HepG2 (cell line): Measurements from ENCODE around the gene RDH12. TPM values are rescaled to one million over a fixed set of nuclear protein-coding genes. Genes with fewer than 3 reads are reported as not detected.

Experiments
- ARNTL ChIP-seq: sonication (generic); formaldehyde crosslinking; IDR thresholded peaks from 2 replicates; pipeline ENCODE4 v1.4.0; 2020; ENCODE audit warnings: mild to moderate bottlenecking, missing genetic modification reagents
- ATF7 ChIP-seq, 2 experiments: fragments of 450-650 bp in 1 of 2; sonication (generic) in 1 of 2; formaldehyde crosslinking in 1 of 2; IDR thresholded peaks; 2 replicates each; pipeline versions ENCODE4 v1.4.0 to v1.6.1; 2016 to 2020; ENCODE audit warnings: antibody characterized with exemption in 1 of 2, mild to moderate bottlenecking in 1 of 2, missing genetic modification reagents in 1 of 2
- CEBPG ChIP-seq: IDR thresholded peaks from 2 replicates; pipeline ENCODE4 v1.6.1; 2016
- CHCHD3 ChIP-seq: sonication (generic); formaldehyde crosslinking; IDR thresholded peaks from 2 replicates; pipeline ENCODE4 v1.8.0; 2022; ENCODE audit warnings: mild to moderate bottlenecking, missing genetic modification reagents, moderate library complexity
- HNRNPLL ChIP-seq: fragments of 200-400 bp; formaldehyde crosslinking; IDR thresholded peaks from 2 replicates; pipeline ENCODE4 v1.6.1; 2017; ENCODE audit warnings: mild to moderate bottlenecking, low read depth, low read length; ENCODE audit not compliant: poor library complexity, severe bottlenecking
- HOXA5 ChIP-seq: sonication (generic); formaldehyde crosslinking; IDR thresholded peaks from 2 replicates; pipeline ENCODE4 v1.4.0; 2020; ENCODE audit warnings: missing genetic modification reagents
- KAT2B ChIP-seq: fragments of 150-350 bp; IDR thresholded peaks from 2 replicates; pipeline ENCODE4 v1.6.1; 2014; ENCODE audit warnings: low read depth, low read length, borderline replicate concordance
- MED1 ChIP-seq: sonication (generic); formaldehyde crosslinking; IDR thresholded peaks from 2 replicates; pipeline ENCODE4 v1.4.0; 2020; ENCODE audit warnings: missing genetic modification reagents
- MXI1 ChIP-seq: IDR thresholded peaks from 3 replicates; pipeline ENCODE4 v1.6.1; 2012; ENCODE audit warnings: low read depth, low read length, inconsistent platforms, borderline replicate concordance
- NCOA1 ChIP-seq: sonication (generic); formaldehyde crosslinking; IDR thresholded peaks from 2 replicates; pipeline ENCODE4 v1.9.0; 2021; ENCODE audit warnings: missing genetic modification reagents
- NFRKB ChIP-seq: fragments of 450-650 bp; IDR thresholded peaks from 2 replicates; pipeline ENCODE4 v1.6.1; 2017
- NKX3-1 ChIP-seq: sonication (generic); formaldehyde crosslinking; IDR thresholded peaks from 2 replicates; pipeline ENCODE4 v1.5.0; 2020; ENCODE audit warnings: missing genetic modification reagents
- NRL ChIP-seq: sonication (generic); formaldehyde crosslinking; IDR thresholded peaks from 2 replicates; pipeline ENCODE4 v1.5.0; 2020; ENCODE audit warnings: missing genetic modification reagents, mild to moderate bottlenecking, moderate library complexity, borderline replicate concordance
- SP140L ChIP-seq: sonication (generic); formaldehyde crosslinking; IDR thresholded peaks from 2 replicates; pipeline ENCODE4 v1.4.0; 2020; ENCODE audit warnings: missing genetic modification reagents, borderline replicate concordance
- SRSF1 ChIP-seq: fragments of 200-400 bp; formaldehyde crosslinking; optimal IDR thresholded peaks from 2 replicates; pipeline ENCODE3; 2017; ENCODE audit warnings: mild to moderate bottlenecking, low read depth, low read length, moderate library complexity
- TBP ChIP-seq: sonication (generic); formaldehyde crosslinking; IDR thresholded peaks from 2 replicates; pipeline ENCODE4 v1.5.0; 2020; ENCODE audit warnings: missing genetic modification reagents
- TRAFD1 ChIP-seq: sonication (generic); formaldehyde crosslinking; IDR thresholded peaks from 2 replicates; pipeline ENCODE4 v1.5.1; 2020; ENCODE audit warnings: missing genetic modification reagents, mild to moderate bottlenecking, borderline replicate concordance
- UBTF ChIP-seq: sonication (generic); formaldehyde crosslinking; IDR thresholded peaks from 2 replicates; pipeline ENCODE4 v1.4.0; 2020; ENCODE audit warnings: mild to moderate bottlenecking, missing genetic modification reagents
- ZGPAT ChIP-seq: IDR thresholded peaks from 2 replicates; pipeline ENCODE4 v1.6.1; 2016; ENCODE audit warnings: mild to moderate bottlenecking
- ZNF180 ChIP-seq: sonication (generic); formaldehyde crosslinking; IDR thresholded peaks from 2 replicates; pipeline ENCODE4 v1.4.0; 2020; ENCODE audit warnings: low read depth, missing genetic modification reagents, borderline replicate concordance
- ZNF30 ChIP-seq: sonication (generic); formaldehyde crosslinking; IDR thresholded peaks from 2 replicates; pipeline ENCODE4 v1.5.0; 2020; ENCODE audit warnings: mild to moderate bottlenecking, missing genetic modification reagents
- ZNF441 ChIP-seq: sonication (generic); formaldehyde crosslinking; IDR thresholded peaks from 2 replicates; pipeline ENCODE4 v1.7.0; 2021; ENCODE audit warnings: missing genetic modification reagents, borderline replicate concordance
- ZNF597 ChIP-seq: sonication (generic); formaldehyde crosslinking; IDR thresholded peaks from 2 replicates; pipeline ENCODE4 v1.5.0; 2020; ENCODE audit warnings: missing genetic modification reagents
- ZNF644 ChIP-seq: IDR thresholded peaks from 2 replicates; pipeline ENCODE4 v1.6.1; 2016; ENCODE audit warnings: low read depth
- polyA plus RNA-seq, 8 experiments: library from polyadenylated mRNA; depleted of rRNA in 3 of 8; stranded (reverse) in 7 of 8; unstranded in 1 of 8; fragments of >200 nt; fragmentation: Illumina TruSeq in 4 of 8; extraction: Trizol in 4 of 8; gene quantifications; 2 replicates each; pipeline versions ENCODE4 v1.2.1 to v1.2.3, GENCODE V29; 2011 to 2016; ENCODE audit warnings: low read depth in 4 of 8, missing spikeins in 1 of 8, mixed read lengths in 1 of 8; ENCODE audit not compliant: insufficient read depth in 1 of 8
- total RNA-seq, 5 experiments: library from RNA; depleted of rRNA; stranded (reverse); fragments of >200 nt; fragmentation: Illumina TruSeq; extraction: Trizol; gene quantifications; 2 replicates each; pipeline ENCODE4 v1.2.3, GENCODE V29; 2016; ENCODE audit warnings: low read depth in 1 of 5

Gene RDH12
- total and polyA plus RNA-seq, 2 of the 13 experiments (the other 11 are each of a cell fraction or from before 2014, with no cell fraction given): 1.6 to 2.1 TPM

- TF ChIP-seq ZNF597 (CRISPR knock-in tag) (no peak), ZGPAT (CRISPR knock-in tag) (peak; percentile 43; the same call in 1 of the 2 replicates), TBP (no peak), ZNF180 (CRISPR knock-in tag) (no peak), NKX3-1 (CRISPR knock-in tag) (no peak), SP140L (CRISPR knock-in tag) (no peak), CHCHD3 (CRISPR knock-in tag) (no peak), ZNF30 (CRISPR knock-in tag) (0 out of 2 replicates have a peak, but pooled peaks have one; percentile 70), HOXA5 (CRISPR knock-in tag) (0 out of 2 replicates have a peak, but pooled peaks have one; percentile 60), NRL (CRISPR knock-in tag) (peak; percentile 87; the same call in 1 of the 2 replicates), KAT2B (no peak), ZNF441 (CRISPR knock-in tag) (no peak; the same call in 1 of the 2 replicates), MXI1 (peak; percentile 20; the same call in 1 of the 3 replicates), TRAFD1 (CRISPR knock-in tag) (no peak), HNRNPLL (peak; percentile 68), ATF7 (IDR thresholded peaks at IDR 0.05) (peak; percentile 62), ATF7 (CRISPR knock-in tag; IDR thresholded peaks at IDR 0.05) (no peak), CEBPG (CRISPR knock-in tag) (peak; percentile 98), ZNF644 (CRISPR knock-in tag) (peak; percentile 40; the same call in 1 of the 2 replicates), ARNTL (CRISPR knock-in tag) (0 out of 2 replicates have a peak, but pooled peaks have one; percentile 28), SRSF1 (peak; percentile 49), NFRKB (no peak), MED1 (CRISPR knock-in tag) (peak; percentile 53; the same call in 1 of the 2 replicates), UBTF (CRISPR knock-in tag) (peak; percentile 72; the same call in 1 of the 2 replicates), NCOA1 (CRISPR knock-in tag) (0 out of 2 replicates have a peak, but pooled peaks have one; percentile 64)
Observed at GRCh38 chr14:67729072-67729885, 27.6 kb downstream of the RDH12 start (continued).
